Liver (tissue), 9 donors: ENCODE measurements around the gene RNF212. TPM values are rescaled to one million over a fixed set of nuclear protein-coding genes. Genes with fewer than 3 reads are reported as not detected.

Experiments used
- DNase-seq: peaks from one replicate; pipeline ENCODE4 v3.0.0-alpha.2; 2017; ENCODE audit warnings: low spot score
- H3K27ac ChIP-seq, 2 donors: one replicate each; pipeline ENCODE4 v1.7.0; 2013; ENCODE audit warnings: inconsistent platforms in 2 of 2, low read length in 2 of 2, control low read depth in 1 of 2, low read depth in 1 of 2, mild to moderate bottlenecking in 1 of 2
- H3K27me3 ChIP-seq, 4 donors: one replicate each; pipeline versions ENCODE4 v1.6.1 to v1.7.0; 2013; ENCODE audit warnings: low read length in 3 of 4, inconsistent platforms in 1 of 4, mild to moderate bottlenecking in 1 of 4, moderate library complexity in 1 of 4; ENCODE audit not compliant: control insufficient read depth in 4 of 4, insufficient read depth in 4 of 4
- H3K36me3 ChIP-seq, 4 donors: one replicate each; pipeline versions ENCODE4 v1.6.1 to v1.7.0; 2013; ENCODE audit warnings: low read length in 3 of 4, mild to moderate bottlenecking in 3 of 4, low read depth in 1 of 4, moderate library complexity in 1 of 4; ENCODE audit not compliant: control insufficient read depth in 4 of 4, insufficient read depth in 3 of 4
- H3K4me1 ChIP-seq, 4 donors: one replicate each; pipeline versions ENCODE4 v1.6.1 to v1.7.0; 2013; ENCODE audit warnings: low read length in 3 of 4, mild to moderate bottlenecking in 3 of 4, moderate library complexity in 1 of 4; ENCODE audit not compliant: control insufficient read depth in 4 of 4, insufficient read depth in 4 of 4
- H3K4me3 ChIP-seq, 3 donors: one replicate each; pipeline versions ENCODE4 v1.6.1 to v1.7.0; 2013; ENCODE audit warnings: low read length in 3 of 3, control low read depth in 1 of 3, low read depth in 1 of 3, mild to moderate bottlenecking in 1 of 3
- H3K9ac ChIP-seq, 2 donors: one replicate each; pipeline ENCODE4 v1.7.0; 2013; ENCODE audit warnings: low read length in 2 of 2, mild to moderate bottlenecking in 2 of 2, moderate library complexity in 2 of 2, control low read depth in 1 of 2, low read depth in 1 of 2
- H3K9me3 ChIP-seq, 4 donors: one replicate each; pipeline versions ENCODE4 v1.6.1 to v1.7.0; 2013; ENCODE audit warnings: low read length in 3 of 4; ENCODE audit not compliant: control insufficient read depth in 4 of 4
- EGR1 ChIP-seq, 2 donors: IDR thresholded peaks; 2 replicates each; pipeline ENCODE4 v1.6.1; 2016 to 2018; ENCODE audit warnings: antibody characterized with exemption in 2 of 2, low read depth in 2 of 2
- FOXA1 ChIP-seq: IDR thresholded peaks from 2 replicates; pipeline ENCODE4 v1.6.1; 2016; ENCODE audit warnings: antibody characterized with exemption
- FOXA2 ChIP-seq: IDR thresholded peaks from 2 replicates; pipeline ENCODE4 v1.6.1; 2016; ENCODE audit warnings: antibody characterized with exemption
- GABPA ChIP-seq, 2 donors: IDR thresholded peaks in 1 of 2; conservative IDR thresholded peaks in 1 of 2; 2 replicates each; pipeline ENCODE4 v1.6.1; 2016; ENCODE audit warnings: antibody characterized with exemption in 2 of 2, mild to moderate bottlenecking in 1 of 2, moderate library complexity in 1 of 2
- HNF4A ChIP-seq, 2 donors: conservative IDR thresholded peaks; 2 replicates each; pipeline ENCODE4 v1.6.1; 2016; ENCODE audit warnings: antibody characterized with exemption in 2 of 2, mild to moderate bottlenecking in 2 of 2
- HNF4G ChIP-seq: IDR thresholded peaks from 2 replicates; pipeline ENCODE4 v1.6.1; 2016; ENCODE audit warnings: antibody characterized with exemption
- RAD21 ChIP-seq, 2 donors: IDR thresholded peaks; 2 replicates each; pipeline ENCODE4 v1.6.1; 2016; ENCODE audit warnings: antibody characterized with exemption in 2 of 2, mild to moderate bottlenecking in 2 of 2
- RXRA ChIP-seq, 2 donors: IDR thresholded peaks; 2 replicates each; pipeline ENCODE4 v1.6.1; 2017 to 2018; ENCODE audit warnings: antibody characterized with exemption in 2 of 2, mild to moderate bottlenecking in 1 of 2
- SP1 ChIP-seq: IDR thresholded peaks from 2 replicates; pipeline ENCODE4 v1.6.1; 2018; ENCODE audit warnings: antibody characterized with exemption, mild to moderate bottlenecking
- TAF1 ChIP-seq: conservative IDR thresholded peaks from 2 replicates; pipeline ENCODE4 v1.6.1; 2016; ENCODE audit warnings: antibody characterized with exemption, mild to moderate bottlenecking
- YY1 ChIP-seq: IDR thresholded peaks from 2 replicates; pipeline ENCODE4 v1.6.1; 2016; ENCODE audit warnings: antibody characterized with exemption, mild to moderate bottlenecking
- WGBS: extraction: QIAGEN DNeasy Blood & Tissue Kit; methylation state at CpG from one replicate; pipeline ENCODE4 v1.1.7; 2013; 5-methylcytosine and 5-hydroxymethylcytosine counted together
- polyA plus RNA-seq, 2 donors: library from polyadenylated mRNA; stranded (reverse) in 1 of 2; unstranded in 1 of 2; fragments of 200-250 nt in 1 of 2; fragments of >200 nt in 1 of 2; fragmentation: Nextera tagmentation in 1 of 2; extraction: Ambion mirVana in 1 of 2; gene quantifications; one replicate each; pipeline versions ENCODE4 v1.2.1 to v1.2.3, GENCODE V29; 2013 to 2015
- total RNA-seq, 2 donors: library from RNA; depleted of rRNA; stranded (reverse); fragments of >200 nt; gene quantifications; one replicate each; pipeline ENCODE4 v1.2.3, GENCODE V29; 2014
- TF ChIP-seq, protein P1 (sequence below): IDR thresholded peaks from 2 replicates; pipeline ENCODE4 v1.6.1; 2016; ENCODE audit warnings: antibody characterized with exemption
- TF ChIP-seq, protein P2 (sequence below): IDR thresholded peaks from 2 replicates; pipeline ENCODE4 v1.6.1; 2016; ENCODE audit warnings: antibody characterized with exemption, mild to moderate bottlenecking
- TF ChIP-seq, protein P3 (sequence below): IDR thresholded peaks from 2 replicates; pipeline ENCODE4 v1.6.1; 2016; ENCODE audit warnings: antibody characterized with exemption
- TF ChIP-seq, protein P4 (sequence below): IDR thresholded peaks from 2 replicates; pipeline ENCODE4 v1.6.1; 2016; ENCODE audit warnings: antibody characterized with exemption
- TF ChIP-seq, protein P5 (sequence below): fragments of 150-350 bp; IDR thresholded peaks from 2 replicates; pipeline ENCODE4 v1.5.1; 2017; ENCODE audit warnings: improper control_type of control experiment, low read depth, low read length; ENCODE audit not compliant: missing input control
- donor health status: healthy.
- donor health status: healthy.
- donor health status: healthy.
- donor health status: healthy.
- donor health status: healthy.

The RNF212 gene
- total and polyA plus RNA-seq, 4 donors: 0.32 to 0.47 (median 0.38) TPM; not detected in 1

DNA sequence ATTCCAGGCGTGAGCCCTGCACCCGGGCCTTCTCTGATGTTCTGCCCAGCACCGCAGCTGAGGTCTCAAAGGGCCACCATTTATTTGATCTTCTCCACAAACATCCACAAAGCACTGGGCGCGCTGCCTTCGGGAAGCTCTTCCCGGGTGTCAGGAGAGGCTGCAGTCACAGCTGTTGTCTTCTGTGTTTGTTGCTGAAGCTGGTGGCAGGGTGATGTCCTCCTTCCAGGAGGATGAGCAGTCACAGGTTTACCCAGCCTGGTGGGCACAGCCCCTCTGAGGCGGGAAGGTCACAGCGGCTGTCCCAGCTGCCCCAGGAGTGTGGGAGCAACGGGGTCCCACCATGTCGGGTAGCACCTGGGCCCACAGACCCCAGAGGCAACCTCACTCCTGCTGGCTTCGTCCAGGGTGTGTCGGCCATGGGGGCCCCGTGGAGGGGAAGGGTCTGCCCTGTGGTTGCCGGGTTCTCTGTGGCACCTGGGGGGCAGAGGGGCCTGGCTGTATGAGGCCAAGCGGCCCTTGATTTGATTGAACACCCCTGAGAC lies 74.3 kb downstream of the RNF212 start (continued):
- TF ChIP-seq, protein P1, sequence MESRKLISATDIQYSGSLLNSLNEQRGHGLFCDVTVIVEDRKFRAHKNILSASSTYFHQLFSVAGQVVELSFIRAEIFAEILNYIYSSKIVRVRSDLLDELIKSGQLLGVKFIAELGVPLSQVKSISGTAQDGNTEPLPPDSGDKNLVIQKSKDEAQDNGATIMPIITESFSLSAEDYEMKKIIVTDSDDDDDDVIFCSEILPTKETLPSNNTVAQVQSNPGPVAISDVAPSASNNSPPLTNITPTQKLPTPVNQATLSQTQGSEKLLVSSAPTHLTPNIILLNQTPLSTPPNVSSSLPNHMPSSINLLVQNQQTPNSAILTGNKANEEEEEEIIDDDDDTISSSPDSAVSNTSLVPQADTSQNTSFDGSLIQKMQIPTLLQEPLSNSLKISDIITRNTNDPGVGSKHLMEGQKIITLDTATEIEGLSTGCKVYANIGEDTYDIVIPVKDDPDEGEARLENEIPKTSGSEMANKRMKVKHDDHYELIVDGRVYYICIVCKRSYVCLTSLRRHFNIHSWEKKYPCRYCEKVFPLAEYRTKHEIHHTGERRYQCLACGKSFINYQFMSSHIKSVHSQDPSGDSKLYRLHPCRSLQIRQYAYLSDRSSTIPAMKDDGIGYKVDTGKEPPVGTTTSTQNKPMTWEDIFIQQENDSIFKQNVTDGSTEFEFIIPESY: no peak
- TF ChIP-seq TAF1: no peak

DNA sequence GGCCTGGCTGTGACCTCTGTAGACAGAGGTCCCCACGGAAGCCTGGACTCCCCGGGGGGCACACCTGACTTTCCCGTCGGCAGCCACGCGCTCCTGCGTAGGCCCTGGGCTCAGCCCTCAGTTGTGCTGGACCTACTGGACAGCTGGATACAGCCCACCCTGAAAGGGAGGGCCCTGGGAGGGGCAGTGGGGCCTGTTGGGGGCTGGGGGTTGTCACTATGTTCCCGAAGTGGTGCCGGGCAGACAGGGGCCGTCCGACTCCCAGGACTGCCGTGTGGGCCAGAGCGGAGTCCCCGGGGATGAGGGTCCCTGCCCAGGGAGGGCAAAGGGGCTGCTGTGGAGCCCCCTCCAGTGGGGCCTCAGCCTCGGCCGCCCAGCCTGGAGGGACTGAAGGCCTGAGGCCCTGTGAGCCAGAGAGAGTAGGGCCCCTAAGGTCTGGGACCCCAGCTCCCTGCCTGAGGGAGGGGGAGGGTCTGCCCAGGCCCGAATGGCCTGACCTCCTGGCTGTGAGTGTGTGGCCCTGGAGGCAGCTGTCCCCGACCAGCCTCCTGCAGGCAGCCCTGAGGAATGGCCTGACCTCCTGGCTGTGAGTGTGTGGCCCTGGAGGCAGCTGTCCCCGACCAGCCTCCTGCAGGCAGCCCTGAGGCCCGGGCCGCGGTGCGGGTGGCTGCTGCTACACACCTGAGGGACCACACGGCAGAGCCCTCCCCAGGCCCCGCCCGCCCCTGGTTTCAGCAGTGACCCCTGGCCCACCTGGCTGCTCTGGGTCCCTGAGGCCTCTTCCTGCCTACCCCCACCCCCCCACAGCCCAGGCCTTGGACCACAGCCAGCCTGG lies 76.2 kb downstream of the RNF212 start:
- H3K36me3 ChIP-seq: no peaks in the 10 kb centered on the region
- no peak for DNase-seq
- H3K4me3 ChIP-seq: no peak overlapping the region
- H3K27ac ChIP-seq: no peak overlapping the region
- no peak overlapping the region for H3K9ac ChIP-seq
- TF ChIP-seq, protein P2, sequence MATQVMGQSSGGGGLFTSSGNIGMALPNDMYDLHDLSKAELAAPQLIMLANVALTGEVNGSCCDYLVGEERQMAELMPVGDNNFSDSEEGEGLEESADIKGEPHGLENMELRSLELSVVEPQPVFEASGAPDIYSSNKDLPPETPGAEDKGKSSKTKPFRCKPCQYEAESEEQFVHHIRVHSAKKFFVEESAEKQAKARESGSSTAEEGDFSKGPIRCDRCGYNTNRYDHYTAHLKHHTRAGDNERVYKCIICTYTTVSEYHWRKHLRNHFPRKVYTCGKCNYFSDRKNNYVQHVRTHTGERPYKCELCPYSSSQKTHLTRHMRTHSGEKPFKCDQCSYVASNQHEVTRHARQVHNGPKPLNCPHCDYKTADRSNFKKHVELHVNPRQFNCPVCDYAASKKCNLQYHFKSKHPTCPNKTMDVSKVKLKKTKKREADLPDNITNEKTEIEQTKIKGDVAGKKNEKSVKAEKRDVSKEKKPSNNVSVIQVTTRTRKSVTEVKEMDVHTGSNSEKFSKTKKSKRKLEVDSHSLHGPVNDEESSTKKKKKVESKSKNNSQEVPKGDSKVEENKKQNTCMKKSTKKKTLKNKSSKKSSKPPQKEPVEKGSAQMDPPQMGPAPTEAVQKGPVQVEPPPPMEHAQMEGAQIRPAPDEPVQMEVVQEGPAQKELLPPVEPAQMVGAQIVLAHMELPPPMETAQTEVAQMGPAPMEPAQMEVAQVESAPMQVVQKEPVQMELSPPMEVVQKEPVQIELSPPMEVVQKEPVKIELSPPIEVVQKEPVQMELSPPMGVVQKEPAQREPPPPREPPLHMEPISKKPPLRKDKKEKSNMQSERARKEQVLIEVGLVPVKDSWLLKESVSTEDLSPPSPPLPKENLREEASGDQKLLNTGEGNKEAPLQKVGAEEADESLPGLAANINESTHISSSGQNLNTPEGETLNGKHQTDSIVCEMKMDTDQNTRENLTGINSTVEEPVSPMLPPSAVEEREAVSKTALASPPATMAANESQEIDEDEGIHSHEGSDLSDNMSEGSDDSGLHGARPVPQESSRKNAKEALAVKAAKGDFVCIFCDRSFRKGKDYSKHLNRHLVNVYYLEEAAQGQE: no peak
- TF ChIP-seq RXRA (IDR thresholded peaks at IDR 0.05) (no peak), HNF4A (conservative IDR thresholded peaks at IDR 0.05) (no peak), YY1 (no peak), GABPA (IDR thresholded peaks at IDR 0.05 in 1 of 2, conservative IDR thresholded peaks at IDR 0.05 in 1 of 2) (no peak), RAD21 (IDR thresholded peaks at IDR 0.05) (no peak), HNF4G (no peak), EGR1 (IDR thresholded peaks at IDR 0.05; ENCODE audit: low read depth in 2 of 2) (no peak), TAF1 (no peak), FOXA2 (no peak), FOXA1 (no peak), SP1 (no peak)
- TF ChIP-seq, protein P3, sequence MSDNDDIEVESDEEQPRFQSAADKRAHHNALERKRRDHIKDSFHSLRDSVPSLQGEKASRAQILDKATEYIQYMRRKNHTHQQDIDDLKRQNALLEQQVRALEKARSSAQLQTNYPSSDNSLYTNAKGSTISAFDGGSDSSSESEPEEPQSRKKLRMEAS: no peak
- TF ChIP-seq, protein P4, sequence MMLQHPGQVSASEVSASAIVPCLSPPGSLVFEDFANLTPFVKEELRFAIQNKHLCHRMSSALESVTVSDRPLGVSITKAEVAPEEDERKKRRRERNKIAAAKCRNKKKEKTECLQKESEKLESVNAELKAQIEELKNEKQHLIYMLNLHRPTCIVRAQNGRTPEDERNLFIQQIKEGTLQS: no peak
- TF ChIP-seq, protein P5, sequence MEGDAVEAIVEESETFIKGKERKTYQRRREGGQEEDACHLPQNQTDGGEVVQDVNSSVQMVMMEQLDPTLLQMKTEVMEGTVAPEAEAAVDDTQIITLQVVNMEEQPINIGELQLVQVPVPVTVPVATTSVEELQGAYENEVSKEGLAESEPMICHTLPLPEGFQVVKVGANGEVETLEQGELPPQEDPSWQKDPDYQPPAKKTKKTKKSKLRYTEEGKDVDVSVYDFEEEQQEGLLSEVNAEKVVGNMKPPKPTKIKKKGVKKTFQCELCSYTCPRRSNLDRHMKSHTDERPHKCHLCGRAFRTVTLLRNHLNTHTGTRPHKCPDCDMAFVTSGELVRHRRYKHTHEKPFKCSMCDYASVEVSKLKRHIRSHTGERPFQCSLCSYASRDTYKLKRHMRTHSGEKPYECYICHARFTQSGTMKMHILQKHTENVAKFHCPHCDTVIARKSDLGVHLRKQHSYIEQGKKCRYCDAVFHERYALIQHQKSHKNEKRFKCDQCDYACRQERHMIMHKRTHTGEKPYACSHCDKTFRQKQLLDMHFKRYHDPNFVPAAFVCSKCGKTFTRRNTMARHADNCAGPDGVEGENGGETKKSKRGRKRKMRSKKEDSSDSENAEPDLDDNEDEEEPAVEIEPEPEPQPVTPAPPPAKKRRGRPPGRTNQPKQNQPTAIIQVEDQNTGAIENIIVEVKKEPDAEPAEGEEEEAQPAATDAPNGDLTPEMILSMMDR: no peak
- peaks cover 0 to 2% (median 0%) of the 10 kb centered on the region in 4 donors for H3K27me3 ChIP-seq
- H3K4me1 ChIP-seq: no peaks in the 10 kb centered on the region
- no peaks in the 10 kb centered on the region for H3K9me3 ChIP-seq
- 90% methylated on average over 26 of the region's 26 CpGs for WGBS
